PC-9 (cell line): ENCODE data around the gene ECHDC1.

Experiments used
- EZH2 ChIP-seq: fragments of 200-600 bp; sonication (generic); IDR thresholded peaks from 2 replicates; pipeline ENCODE4 v1.8.0; 2017; ENCODE audit warnings: antibody characterized with exemption, low read depth
- TF ChIP-seq, protein P1 (sequence below): fragments of 200-600 bp; sonication (generic); conservative IDR thresholded peaks from 2 replicates; pipeline ENCODE4 v1.6.1; 2017; ENCODE audit warnings: mixed run types, antibody characterized with exemption, mild to moderate bottlenecking, moderate library complexity

DNA sequence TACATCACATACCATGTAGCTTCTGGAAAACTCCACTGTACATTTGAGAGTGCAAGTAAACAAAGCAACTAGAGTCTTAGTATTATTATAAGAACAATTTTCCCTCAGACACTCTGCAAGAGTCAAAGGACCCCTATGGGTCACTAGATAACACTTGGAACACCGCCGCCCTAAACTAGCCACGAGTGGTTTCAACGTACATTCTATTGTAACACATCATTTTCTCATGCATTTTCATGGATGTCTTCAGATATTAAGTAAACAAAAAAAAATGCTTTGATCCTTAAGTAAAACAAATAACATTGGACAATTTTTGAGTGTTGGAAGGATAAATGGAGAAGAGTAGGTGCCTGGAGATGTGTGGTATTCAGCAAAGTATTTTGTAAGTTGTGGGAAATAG is 79.9 kb downstream of the ECHDC1 start:
- TF ChIP-seq, protein P1, sequence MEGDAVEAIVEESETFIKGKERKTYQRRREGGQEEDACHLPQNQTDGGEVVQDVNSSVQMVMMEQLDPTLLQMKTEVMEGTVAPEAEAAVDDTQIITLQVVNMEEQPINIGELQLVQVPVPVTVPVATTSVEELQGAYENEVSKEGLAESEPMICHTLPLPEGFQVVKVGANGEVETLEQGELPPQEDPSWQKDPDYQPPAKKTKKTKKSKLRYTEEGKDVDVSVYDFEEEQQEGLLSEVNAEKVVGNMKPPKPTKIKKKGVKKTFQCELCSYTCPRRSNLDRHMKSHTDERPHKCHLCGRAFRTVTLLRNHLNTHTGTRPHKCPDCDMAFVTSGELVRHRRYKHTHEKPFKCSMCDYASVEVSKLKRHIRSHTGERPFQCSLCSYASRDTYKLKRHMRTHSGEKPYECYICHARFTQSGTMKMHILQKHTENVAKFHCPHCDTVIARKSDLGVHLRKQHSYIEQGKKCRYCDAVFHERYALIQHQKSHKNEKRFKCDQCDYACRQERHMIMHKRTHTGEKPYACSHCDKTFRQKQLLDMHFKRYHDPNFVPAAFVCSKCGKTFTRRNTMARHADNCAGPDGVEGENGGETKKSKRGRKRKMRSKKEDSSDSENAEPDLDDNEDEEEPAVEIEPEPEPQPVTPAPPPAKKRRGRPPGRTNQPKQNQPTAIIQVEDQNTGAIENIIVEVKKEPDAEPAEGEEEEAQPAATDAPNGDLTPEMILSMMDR: no peak
- TF ChIP-seq EZH2: no peak
